NCI-H146 treated with DMSO at 0.1 percent for 48 hours (cell line): ENCODE data around the gene TFDP2.
A peak's percentile ranks its signal among the peaks of the same experiment; 100 is the strongest.
"Not testable (repeated sequence)": the region's sequence is repeated elsewhere in the genome, so short reads cannot be mapped to it uniquely, and the experiment has no call there.

Source experiments
- DNase-seq: peaks from one replicate; lab custom pipeline; 2025; ENCODE audit not compliant: unreplicated experiment; lab: John Stamatoyannopoulos, UW

The TFDP2 gene

GRCh38 chr3:142077155-142077858 is 72.0 kb downstream of the TFDP2 start:
- no peak for DNase-seq

DNA sequence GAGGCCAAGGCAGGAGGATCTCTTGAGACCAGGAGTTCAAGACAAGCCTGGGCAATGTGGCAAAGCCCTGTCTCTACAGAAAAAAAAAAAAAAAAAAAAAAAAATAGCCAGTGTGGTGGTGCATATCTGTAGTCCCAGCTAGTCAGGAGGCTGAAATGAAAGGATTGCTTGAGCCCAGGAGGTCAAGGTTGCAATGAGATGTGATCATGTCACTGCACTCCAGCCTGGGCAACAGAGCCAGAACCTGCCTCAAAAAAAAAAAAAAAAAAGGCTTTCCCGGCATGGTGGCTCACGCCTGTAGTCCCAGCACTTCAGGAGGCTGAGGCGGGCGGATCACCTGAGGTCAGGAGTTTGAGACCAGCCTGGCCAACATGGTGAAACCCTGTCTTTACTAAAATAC is 73.7 kb downstream of the TFDP2 start:
- DNase-seq = not testable (repeated sequence)

DNA sequence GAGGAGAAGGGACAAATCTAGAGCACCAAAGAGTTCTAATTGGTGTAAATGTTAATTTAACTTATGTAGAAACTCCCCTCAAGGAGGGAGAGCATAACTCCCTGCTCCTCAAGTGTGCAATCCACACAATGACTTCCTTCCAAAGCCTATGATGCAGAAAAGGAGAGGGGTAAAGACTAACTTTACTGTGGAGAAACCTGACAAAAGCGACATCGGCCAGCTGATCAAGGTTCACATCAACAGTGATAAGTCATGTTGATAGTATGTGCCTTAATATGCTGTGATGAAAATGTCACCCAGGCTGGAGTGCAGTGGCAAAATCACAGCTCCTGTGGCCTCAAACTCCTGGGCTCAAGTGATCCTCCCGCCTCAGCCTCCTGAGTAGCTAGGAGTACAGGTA is 76.5 kb downstream of the TFDP2 start:
- DNase-seq = no peak

DNA sequence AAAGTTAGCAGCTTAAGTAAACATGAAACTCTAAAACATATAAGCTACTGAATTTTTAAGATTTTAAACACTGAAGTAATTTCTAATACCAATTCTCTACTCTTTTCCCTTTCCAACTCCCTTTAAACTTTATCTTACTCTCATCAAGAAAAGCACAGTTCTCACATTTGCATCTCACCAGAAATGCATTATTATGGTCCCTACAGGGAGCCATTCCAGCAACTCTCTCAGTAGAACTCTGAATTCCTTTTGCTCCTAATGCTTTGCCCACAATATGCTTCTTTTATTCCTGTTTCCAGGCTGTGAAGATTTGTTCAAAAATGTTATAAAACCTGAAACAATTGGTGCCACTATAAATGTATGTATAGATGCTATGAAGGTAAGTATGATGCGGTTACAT is 83.4 kb downstream of the TFDP2 start:
- no peak for DNase-seq

DNA sequence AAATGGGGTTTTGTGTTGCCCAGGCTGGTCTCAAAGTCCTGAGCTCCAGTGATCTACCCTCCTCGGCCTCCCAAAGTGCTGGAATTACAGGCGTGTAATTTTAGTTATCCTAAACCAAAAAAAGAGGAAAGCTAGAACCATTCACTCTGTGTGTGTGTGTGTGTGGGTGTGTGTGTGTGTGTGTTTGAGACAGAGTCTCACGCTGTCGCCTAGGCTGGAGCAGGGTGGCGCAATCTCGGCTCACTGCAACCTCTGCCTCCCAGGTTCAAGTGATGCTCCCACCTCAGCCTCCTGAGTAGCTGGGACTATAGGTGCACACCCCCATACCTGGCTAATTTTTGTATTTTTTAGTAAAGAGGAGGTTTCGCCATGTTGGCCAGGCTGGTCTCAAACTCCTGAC is 84.0 kb downstream of the TFDP2 start:
- DNase-seq = no peak

DNA sequence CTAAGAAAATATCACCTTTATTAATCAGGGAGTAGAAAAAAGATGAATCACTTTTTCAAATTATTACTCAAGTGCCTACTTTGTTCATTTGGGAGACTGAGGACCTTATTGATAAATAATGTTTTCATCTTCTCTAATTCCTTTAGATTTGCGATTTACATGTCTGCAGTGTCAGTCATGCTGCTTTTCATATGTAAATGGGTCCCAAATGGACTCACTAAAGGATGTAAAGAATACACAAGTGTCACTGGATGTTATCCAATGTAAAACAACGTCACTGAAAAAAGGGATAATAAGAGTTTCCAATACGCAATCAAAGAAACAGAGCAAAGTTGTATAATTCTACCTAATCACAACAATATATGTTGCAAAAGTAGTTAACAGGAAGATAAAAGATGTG is 84.9 kb downstream of the TFDP2 start:
- no peak for DNase-seq

DNA sequence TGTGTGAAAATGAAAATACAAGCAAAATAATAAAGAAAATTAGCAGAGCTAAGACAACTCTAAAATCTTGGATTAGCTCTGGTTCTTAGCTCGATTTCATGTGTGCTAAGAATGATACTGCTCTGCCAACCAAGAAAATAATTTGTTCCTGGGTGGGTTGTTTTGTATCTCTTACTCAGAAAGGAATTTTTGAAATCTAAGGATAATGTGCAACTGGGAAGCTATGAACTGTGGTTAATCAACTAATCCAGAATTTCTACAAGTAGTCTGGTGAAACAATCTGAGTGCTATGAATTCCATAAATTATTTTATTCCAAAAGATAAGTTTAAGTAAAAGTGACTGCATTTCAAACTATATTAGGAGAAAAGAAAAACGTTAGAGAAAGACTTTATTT is 92.0 kb downstream of the TFDP2 start:
- no peak for DNase-seq

DNA sequence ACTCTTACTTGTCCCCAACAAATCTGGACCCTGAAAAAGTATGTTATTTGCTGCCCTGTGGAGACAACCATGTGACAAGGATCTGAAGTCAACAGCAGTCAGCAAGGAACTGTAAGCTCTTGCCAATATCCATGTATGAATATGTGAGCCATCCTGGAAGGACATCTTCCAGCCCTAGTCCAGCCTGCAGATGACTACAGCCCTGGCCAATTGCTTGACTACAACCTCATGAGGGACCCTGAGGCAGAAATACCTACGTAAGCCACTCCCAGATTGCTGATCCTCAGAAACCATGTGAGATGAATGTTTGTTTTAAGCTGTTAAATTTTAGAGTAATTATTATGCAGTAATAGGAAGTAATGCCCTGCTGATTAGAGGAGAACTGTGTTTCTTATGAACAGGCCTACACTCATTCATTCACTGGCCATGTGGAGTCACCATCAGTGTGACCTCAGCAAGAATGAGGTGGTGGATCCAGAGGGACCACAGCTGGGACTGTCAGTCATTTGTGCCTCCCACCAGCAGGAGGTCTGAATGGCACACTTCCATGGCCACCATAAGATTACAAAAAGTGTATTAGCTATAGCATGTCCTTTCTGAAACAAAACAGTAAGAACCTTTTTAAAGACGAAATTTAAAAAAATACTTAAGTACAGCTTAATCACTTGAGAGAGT is 92.6 kb downstream of the TFDP2 start:
- no peak for DNase-seq

- no peak for DNase-seq
Observed at GRCh38 chr3:142053835-142054234, 95.5 kb downstream of the TFDP2 start.

DNA sequence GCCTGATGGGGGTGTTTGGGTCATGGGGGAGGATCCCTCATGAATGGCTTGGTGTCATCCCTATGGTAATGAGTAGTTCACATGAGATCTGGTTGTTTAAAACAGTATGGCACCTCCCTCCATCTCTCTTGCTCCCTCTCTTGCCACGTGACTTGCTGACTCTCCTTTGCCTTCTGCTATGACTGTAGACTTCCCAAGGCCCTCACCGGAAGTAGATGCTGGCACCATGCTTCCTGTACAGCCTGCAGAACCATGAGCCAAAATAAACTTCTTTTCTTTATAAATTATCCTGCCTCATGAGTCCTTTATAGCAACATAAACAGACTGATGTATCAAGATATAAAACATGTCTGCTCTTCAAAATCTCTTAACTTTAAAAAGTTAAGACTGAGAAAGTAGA is 96.1 kb downstream of the TFDP2 start:
- no peak for DNase-seq

- DNase-seq = no peak
Observed at GRCh38 chr3:142051351-142051750, 98.0 kb downstream of the TFDP2 start.

DNA sequence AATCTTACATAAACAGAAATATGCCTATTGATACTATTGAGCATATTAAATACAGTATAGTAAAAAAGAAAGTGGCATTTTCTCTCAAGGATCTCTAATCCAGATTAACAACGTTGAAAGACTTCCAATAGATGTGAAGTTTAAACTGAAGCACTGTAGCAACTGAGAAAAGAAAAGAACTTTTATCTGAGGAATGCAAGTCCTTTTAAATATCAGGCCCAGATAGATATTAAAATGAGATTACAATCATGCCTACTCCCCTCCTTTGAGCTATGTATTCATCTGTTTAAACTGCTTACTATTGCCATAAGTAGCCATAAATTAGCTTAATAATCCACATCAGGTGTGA is 102.3 kb downstream of the TFDP2 start:
- DNase-seq = no peak

- no peak for DNase-seq
Observed at GRCh38 chr3:142046320-142047020, 102.9 kb downstream of the TFDP2 start.

DNA sequence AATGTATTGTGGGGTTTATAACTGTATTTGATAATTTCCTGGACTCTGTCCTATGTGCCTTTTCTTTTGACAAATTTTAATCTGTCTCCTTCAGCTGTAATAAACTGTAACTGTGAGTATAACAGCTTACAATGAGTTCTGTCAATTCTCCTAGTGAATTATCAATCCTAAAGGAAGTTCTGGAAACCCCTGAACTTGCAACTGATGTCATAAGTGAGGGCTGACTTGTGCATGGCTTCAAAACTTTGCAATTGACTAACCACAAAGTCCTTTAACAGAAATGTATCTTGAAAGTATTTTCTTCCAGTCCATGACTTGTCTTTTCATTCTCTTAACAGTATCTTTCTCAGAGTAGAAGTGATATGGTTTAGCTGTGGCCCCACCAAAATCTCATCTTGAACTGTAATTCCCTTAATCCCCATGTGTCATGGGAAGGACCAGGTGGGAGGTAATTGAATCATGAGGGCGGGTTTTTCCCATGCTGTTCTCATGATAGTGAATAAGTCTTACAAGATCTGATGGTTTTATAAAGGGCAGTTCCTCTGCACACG is 108.3 kb downstream of the TFDP2 start:
- no peak for DNase-seq

GRCh38 chr3:142035308-142035922 is 113.9 kb downstream of the TFDP2 start:
- no peak for DNase-seq

DNA sequence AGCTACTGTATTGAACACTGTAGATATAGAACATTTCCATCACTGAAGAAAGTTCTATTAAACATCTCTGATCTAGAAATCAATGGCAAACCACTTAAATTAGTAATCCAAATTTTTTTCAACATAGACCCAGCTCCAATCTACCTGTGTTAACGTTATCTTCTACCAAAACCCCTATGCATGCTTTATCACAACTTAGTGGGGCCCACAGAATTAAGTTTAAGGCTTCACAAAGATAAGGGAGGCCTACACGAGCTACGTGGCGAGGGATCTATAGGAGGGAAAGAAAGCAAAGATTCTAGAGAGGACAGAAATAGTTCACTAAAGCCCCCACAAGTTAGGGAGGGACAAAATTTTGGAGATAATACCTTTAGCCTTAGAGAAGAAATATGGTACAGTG is 116.1 kb downstream of the TFDP2 start:
- DNase-seq = no peak

DNA sequence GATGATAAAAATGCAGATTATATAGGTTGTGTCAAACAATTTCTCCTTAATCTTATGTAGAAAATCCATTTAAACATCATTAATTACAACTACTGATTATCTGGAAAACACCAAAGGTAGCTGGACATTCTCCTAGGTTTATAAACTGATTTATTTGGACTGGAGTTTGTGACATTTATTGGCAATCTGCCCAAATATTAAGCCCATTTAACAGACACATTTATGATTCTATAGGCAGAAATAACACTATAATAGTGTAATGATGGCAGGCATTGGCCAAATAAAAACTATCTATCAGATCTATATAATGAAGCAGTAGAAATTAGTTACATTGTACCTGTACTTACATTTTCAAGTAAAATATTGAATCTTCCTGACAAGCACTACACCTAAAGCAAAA is 117.8 kb downstream of the TFDP2 start:
- no peak for DNase-seq

DNA sequence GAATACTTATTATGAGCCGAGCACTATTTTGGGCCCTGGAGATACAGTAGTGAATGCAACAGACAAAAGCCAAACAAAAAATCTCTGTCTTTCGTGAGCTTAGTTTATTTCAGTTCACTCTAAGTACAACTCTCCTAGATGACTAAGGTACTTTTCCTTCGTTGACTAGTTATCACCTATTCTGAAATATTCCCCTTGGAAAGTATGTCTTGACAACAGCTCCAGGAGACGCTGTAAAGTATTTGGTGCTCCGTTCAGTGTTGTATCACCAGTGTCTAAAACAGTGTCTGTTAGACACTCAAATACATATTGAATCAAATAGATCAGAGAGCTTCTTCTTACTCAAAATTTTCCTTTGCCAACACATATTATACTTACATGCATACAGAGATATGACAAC is 119.6 kb downstream of the TFDP2 start:
- DNase-seq = no peak

DNA sequence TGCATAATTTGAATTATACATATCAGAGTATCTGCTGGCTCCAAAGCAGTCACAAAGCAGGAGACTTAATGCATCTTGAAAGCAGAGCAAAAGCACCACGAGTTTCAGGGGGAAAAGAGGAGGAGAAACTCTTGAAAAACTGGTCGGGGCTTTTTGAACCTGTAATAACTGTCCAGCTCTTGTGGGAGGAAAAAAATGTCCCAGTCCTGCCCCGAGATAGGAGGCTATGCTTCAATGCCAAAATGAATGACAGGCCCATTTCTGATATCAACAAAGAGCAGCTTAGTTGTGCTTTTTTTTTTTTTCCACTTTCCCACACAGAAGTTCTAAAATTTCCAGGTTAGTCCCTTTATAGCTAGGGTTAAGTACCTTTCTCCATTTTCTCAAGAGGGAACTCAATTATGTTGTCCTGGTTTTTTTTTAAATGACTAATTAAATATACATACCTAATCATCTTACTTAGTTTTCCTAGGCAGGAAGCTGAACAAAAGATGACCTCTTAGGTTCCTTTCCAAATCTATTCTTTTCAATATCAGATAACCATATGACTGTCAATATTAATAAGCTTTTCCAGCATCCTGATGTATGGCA is 120.2 kb downstream of the TFDP2 start:
- peak; percentile 28 for DNase-seq

DNA sequence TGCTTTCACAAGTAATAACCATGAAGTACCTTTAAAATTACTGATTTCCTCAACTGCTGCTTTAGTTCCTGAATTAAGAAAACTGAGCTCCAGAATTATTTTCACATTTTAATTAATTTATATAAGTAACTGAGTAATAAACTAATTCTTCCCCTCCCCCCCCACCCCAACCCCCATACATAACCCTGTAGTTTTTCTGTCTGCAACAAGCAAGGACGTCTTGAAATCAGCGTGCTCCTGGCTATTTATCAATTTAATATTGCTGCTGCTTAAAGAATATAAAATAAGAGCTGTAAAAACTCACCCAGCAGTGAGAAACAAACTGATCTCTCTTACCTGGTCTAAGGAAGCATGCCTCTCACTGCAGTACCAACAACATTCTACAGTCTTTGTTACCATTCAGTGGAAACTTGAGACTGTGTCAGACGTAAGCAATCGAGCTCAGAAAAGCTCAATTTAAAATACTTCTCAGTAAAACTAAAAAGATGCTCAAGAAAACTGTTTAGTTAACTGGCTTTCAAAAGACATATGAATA is 121.0 kb downstream of the TFDP2 start:
- peak; percentile 46 for DNase-seq

GRCh38 chr3:142027735-142028134 is 121.6 kb downstream of the TFDP2 start:
- peak; percentile 81 for DNase-seq
